ENCODE data around the gene FILIP1.

FILIP1 gene

DNA sequence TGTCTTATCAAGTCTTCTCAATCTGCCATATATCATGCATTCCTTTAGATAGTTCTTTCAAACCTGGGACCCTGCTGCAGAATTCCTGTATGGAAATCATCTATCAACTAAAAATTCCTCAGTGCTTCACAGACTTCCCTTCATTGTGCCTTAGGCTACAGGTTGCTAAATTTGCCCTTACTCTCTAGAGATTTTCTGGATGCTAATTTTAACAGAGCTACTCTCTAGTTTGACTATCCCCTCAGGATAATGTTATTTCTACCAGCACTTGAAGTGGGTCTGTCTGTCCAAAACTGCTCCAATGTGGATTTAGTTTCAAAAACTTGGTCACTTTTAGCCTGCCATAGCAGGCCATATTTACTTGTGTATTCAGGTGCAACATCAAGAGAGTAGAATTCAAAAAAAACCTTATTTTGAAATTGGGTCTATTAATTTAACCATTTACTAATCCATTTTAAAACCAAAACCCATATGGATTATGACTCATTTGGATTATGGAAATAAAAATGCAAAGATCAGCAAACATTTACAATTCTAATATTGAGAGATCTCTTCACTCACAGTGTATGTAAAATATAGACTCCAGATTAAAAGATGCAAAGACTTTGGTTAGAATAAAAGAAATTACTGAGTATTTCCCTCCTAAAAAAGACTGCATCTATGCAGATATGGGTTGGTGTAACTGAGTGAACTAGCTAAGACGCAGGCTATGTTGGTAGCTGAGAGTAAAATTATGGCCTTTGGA is 236.1 kb downstream of the FILIP1 start:
- no peak for DNase-seq

DNA sequence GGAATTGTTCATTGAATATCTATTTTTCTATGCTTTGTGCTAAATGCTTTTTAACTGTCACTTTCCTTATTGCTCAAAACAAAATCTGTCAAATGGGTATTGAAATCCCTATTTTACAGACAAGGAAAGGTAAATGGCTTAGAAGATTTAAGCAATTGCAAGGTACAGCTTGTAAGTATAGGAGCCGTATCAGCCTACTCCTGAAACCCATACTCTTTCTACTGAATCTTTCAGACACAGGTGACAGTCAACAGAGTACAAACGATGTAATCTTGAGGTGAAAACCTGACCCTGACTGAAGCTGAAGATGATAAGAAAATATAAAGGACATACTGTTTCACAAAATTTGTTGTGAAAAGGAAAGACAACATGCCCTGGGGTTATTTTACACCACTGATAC is 243.0 kb downstream of the FILIP1 start:
- DNase-seq, result no peak

DNA sequence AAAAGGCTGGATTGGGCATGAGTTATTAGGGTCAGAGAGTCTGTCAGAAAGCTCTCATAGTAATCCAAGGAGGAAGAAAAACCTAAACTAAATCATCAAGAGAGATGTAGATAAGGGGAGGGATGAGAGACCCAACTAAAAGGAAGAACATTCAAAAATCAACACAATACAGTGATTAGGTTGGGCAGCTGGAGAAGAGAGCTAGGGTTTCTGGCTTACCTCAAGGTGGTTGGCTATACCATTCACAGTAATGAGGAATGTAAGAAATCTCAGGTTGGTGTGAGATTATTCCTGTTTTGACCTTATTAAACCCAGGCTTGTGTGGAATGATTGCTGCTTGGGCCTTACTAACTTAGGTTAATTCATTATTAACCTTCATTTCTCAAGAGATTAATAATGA is 243.8 kb downstream of the FILIP1 start:
- no peak for DNase-seq

DNA sequence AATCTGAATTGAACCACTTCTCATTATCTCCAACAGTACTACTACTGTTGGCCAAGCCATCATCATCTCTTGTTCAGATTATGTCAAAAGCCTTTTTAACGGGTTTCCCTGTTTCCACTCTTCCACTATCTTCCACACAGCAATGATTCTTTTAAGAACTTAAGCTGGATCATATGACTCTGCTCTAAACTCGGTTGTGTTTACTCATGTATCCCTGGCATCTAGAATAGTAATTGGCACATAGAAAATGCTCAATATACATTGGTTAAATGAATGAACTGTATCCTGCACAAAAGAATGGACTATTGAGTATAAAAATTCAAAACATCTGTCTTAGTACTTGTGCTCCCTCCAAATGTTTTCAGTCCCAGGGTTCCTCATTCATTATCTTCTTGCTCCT is 247.2 kb downstream of the FILIP1 start:
- no peak for DNase-seq

DNA sequence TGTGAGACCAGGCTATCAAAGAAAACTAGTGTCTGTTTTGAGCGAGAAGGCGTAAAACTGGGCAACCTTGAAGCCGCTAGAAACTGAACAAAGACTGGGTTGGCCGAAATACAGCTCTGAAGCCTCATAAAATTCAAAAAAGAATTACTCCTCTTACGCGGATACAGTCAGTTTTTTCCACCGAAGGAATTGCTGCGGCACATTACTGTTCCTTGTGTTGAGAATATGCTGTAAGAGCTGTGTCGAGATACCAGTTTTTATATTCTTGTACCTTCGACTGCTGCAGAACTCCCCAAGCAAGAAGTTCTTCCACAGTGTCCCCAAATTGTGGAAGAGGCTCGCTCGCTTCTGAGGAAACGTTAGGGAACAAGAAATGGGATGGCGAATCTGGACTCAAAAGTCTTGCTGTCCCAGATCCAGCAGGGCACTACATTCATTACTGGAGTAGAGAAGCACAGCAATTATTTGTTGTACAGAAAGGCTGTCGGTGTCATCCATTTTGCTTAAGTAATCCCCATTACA is 249.5 kb downstream of the FILIP1 start:
- no peak for DNase-seq

DNA sequence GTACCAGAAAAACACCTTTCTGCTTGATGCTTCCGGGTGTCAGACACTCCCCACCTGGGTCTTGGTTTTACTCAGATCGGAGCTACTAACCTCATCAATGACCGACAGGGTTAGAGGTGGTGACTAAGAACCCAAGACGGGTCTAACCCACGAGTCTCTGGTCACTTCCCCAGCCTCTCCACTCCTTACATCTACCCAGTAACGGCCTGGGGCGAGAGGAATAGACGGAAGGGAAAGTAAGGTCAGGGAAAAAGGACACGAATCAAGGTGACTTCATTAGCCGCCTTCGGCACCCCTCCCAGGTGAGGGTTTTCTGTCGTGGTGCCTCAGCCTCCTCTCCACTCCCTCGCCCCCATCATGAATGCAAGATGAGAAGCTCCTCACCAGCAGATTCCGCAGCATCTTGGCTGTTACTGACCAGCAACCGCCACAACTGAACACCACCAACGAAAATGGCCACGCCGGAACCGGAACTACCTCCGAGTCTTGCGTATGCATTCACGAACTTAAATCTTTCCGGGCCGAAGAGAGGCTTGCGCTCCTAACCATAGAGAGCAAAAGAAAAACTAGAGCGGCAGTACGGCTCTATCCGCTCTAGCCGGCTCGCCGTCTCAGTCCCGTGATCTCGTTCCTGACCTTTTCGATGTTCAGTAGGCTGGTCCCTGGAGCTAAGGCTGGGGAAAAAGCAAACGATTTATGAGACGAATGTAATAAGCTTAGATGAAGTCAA is 250.1 kb downstream of the FILIP1 start, which contains the start of gene COX7A2:
Gene COX7A2, minus strand, starts transcription at position 469 of the 730 bp plus-strand sequence. Its CDS starts 67 bp downstream, at position 402.
- DNase-seq, result peak; percentile 84 to 88

Data from NCI-H187 (cell line).